PC-3 (cell line): ENCODE results near the gene KCTD17. TPM values are rescaled to one million over a fixed set of nuclear protein-coding genes. Genes with fewer than 3 reads are reported as not detected.

ENCODE experiments used
- ATAC-seq: fragments of 200-7000 bp; cut with Tn5 transposase; 2 replicates; pipeline ENCODE4 v1.9.1; 2020; ENCODE audit warnings: mild to moderate bottlenecking, moderate library complexity
- BruUV-seq: library from RNA; stranded (reverse); fragments of 400-500 nt; replicated peaks from 2 replicates; lab custom pipeline; 2021; lab: Mats Ljungman, UMichigan
- CTCF ChIA-PET: fragments of 300-600 bp; sonication (Branson Sonifier 250); formaldehyde crosslinking; loops from one replicate; lab custom pipeline; 2022; ENCODE audit warnings: antibody characterized with exemption; lab: Charles Lee
- POLR2A ChIA-PET: fragments of 300-600 bp; sonication (Branson Sonifier 250); formaldehyde crosslinking; loops from one replicate; lab custom pipeline; 2022; ENCODE audit warnings: antibody characterized with exemption; ENCODE audit not compliant: unreplicated experiment; lab: Charles Lee
- DNase-seq: peaks from one replicate; pipeline ENCODE4 v3.0.0-alpha.2; 2015
- H2AFZ ChIP-seq: fragments of 300-600 bp; sonication (generic); 2 replicates; pipeline ENCODE4 v1.6.0; 2016; ENCODE audit warnings: antibody characterized with exemption, low read length
- H3F3A ChIP-seq: fragments of 300-600 bp; sonication (generic); one replicate; pipeline ENCODE4 v1.6.0; 2017; ENCODE audit warnings: antibody characterized with exemption, low read length, control low read depth, mild to moderate bottlenecking; ENCODE audit not compliant: unreplicated experiment
- H3K27ac ChIP-seq: fragments of 300-600 bp; sonication (generic); 2 replicates; pipeline ENCODE4 v1.5.1; 2016; ENCODE audit warnings: mild to moderate bottlenecking, low read length
- H3K27me3 ChIP-seq: fragments of 300-600 bp; sonication (generic); 2 replicates; pipeline ENCODE4 v1.6.1; 2016; ENCODE audit warnings: low read length, mixed read lengths
- H3K36me3 ChIP-seq: fragments of 300-600 bp; sonication (generic); 2 replicates; pipeline ENCODE4 v1.6.1; 2016; ENCODE audit warnings: low read depth, mixed run types, low read length, mixed read lengths
- H3K4me1 ChIP-seq: fragments of 300-600 bp; sonication (generic); 2 replicates; pipeline ENCODE4 v1.5.1; 2016; ENCODE audit warnings: low read length; ENCODE audit not compliant: insufficient read depth
- H3K4me2 ChIP-seq: fragments of 300-600 bp; sonication (generic); 2 replicates; pipeline ENCODE4 v1.6.0; 2016; ENCODE audit warnings: low read length
- H3K4me3 ChIP-seq: fragments of 300-600 bp; sonication (generic); 2 replicates; pipeline ENCODE4 v1.5.1; 2016; ENCODE audit warnings: mild to moderate bottlenecking, low read length, mixed read lengths
- H3K79me2 ChIP-seq: fragments of 300-600 bp; sonication (generic); 2 replicates; pipeline ENCODE4 v1.6.1; 2017; ENCODE audit warnings: low read length, mixed read lengths
- H3K9ac ChIP-seq: fragments of 300-600 bp; sonication (generic); 2 replicates; pipeline ENCODE4 v1.6.0; 2016; ENCODE audit warnings: mild to moderate bottlenecking, low read length
- H3K9me2 ChIP-seq: fragments of 300-600 bp; sonication (generic); replicated peaks from 2 replicates; pipeline ENCODE4 v1.6.1; 2016; ENCODE audit warnings: mixed run types, low read length, mixed read lengths
- H3K9me3 ChIP-seq: fragments of 300-600 bp; sonication (generic); 2 replicates; pipeline ENCODE4 v1.6.1; 2016; ENCODE audit warnings: low read length, mixed read lengths
- H4K20me1 ChIP-seq: fragments of 300-600 bp; sonication (generic); 2 replicates; pipeline ENCODE4 v1.6.1; 2016; ENCODE audit warnings: low read length, mixed read lengths
- CTCF ChIP-seq: fragments of 300-600 bp; sonication (generic); conservative IDR thresholded peaks from 2 replicates; pipeline ENCODE4 v1.5.1; 2017; ENCODE audit warnings: antibody characterized with exemption, low read depth, mild to moderate bottlenecking, low read length
- EZH2 ChIP-seq: fragments of 300-600 bp; sonication (generic); IDR thresholded peaks from one replicate; pipeline ENCODE4 v1.6.1; 2017; ENCODE audit warnings: antibody characterized with exemption, mild to moderate bottlenecking, low read length; ENCODE audit not compliant: unreplicated experiment
- EZH2phosphoT487 ChIP-seq: fragments of 300-600 bp; sonication (generic); IDR thresholded peaks from 2 replicates; pipeline ENCODE4 v1.6.1; 2018; ENCODE audit warnings: mild to moderate bottlenecking, antibody characterized with exemption, low read length, borderline replicate concordance
- intact Hi-C: fragments of 100-400 bp; cut with micrococcal nuclease; formaldehyde crosslinking; loops from 2 replicates; pipeline ENCODE4 v1.9.0; 2023
- total RNA-seq: library from RNA; depleted of rRNA; stranded (reverse); fragments of >200 nt; gene quantifications from 2 replicates; pipeline ENCODE4 v1.2.3, GENCODE V29; 2014

Gene KCTD17
- total RNA-seq, 1 experiment from 2014 or later = 25.9 TPM

GRCh38 chr22:37092997-37093396 lies 41.5 kb downstream of the KCTD17 start:
- no peak overlapping the region for H3K4me3 ChIP-seq
- no peaks in the 10 kb centered on the region for H3K4me1 ChIP-seq
- no peak overlapping the region for H2AFZ ChIP-seq
- H3K36me3 ChIP-seq = no peaks in the 10 kb centered on the region
- H3K9ac ChIP-seq = no peak overlapping the region
- TF ChIP-seq CTCF (no peak), EZH2phosphoT487 (no peak), EZH2 (no peak)
- ATAC-seq = no peak
- no peak overlapping the region for H3K27ac ChIP-seq
- H3K4me2 ChIP-seq = no peak overlapping the region
- no peak for DNase-seq
- BruUV-seq = no TSS peak
- ChIA-PET POLR2A (no interaction called here), CTCF (no interaction called here)
- no peaks in the 10 kb centered on the region for H3K9me3 ChIP-seq
- no peaks in the 10 kb centered on the region for H3F3A ChIP-seq
- no peaks in the 10 kb centered on the region for H3K9me2 ChIP-seq
- intact Hi-C loops = no loop called here
- 0 out of 2 replicates have a peak, but pooled peaks cover 8% of the 10 kb centered on the region for H3K27me3 ChIP-seq
- no peaks in the 10 kb centered on the region for H3K79me2 ChIP-seq
- no peaks in the 10 kb centered on the region for H4K20me1 ChIP-seq

GRCh38 chr22:37094239-37094638 lies 42.7 kb downstream of the KCTD17 start:
- no peak overlapping the region for H3K4me3 ChIP-seq
- H3K36me3 ChIP-seq = no peaks in the 10 kb centered on the region
- H3K79me2 ChIP-seq = no peaks in the 10 kb centered on the region
- no peak for TF ChIP-seq CTCF
- TF ChIP-seq EZH2 = no peak
- no peak for TF ChIP-seq EZH2phosphoT487
- ATAC-seq (no peak), DNase-seq (no peak)
- intact Hi-C loops = no loop called here
- no peaks in the 10 kb centered on the region for H4K20me1 ChIP-seq
- POLR2A ChIA-PET = no interaction called here
- no peaks in the 10 kb centered on the region for H3K4me1 ChIP-seq
- no peak overlapping the region for H3K27ac ChIP-seq
- no peak overlapping the region for H3K4me2 ChIP-seq
- H3K9me3 ChIP-seq = no peaks in the 10 kb centered on the region
- BruUV-seq = no TSS peak
- no peaks in the 10 kb centered on the region for H3F3A ChIP-seq
- CTCF ChIA-PET = no interaction called here
- H3K27me3 ChIP-seq = 0 out of 2 replicates have a peak, but pooled peaks cover 8% of the 10 kb centered on the region
- H3K9ac ChIP-seq = no peak overlapping the region
- no peak overlapping the region for H2AFZ ChIP-seq
- H3K9me2 ChIP-seq = no peaks in the 10 kb centered on the region

DNA sequence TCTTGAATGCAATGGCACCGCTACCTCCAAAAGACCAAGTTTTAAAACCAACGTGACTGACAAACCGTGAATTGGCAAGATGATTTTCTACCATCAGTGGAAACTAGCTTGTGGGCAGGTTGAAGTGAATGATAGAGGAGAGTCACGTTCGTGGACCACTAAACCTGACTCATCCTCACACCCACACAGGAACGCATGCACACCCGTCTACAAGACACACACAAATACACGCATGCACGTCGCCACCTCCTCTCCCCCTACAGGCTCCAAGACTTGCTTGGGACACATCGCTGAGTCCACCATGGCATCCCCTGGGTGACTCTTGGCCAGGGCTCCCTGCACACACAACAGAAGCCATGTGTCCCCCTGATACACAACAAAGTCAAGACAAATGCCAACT lies 43.6 kb downstream of the KCTD17 start:
- Histone ChIP-seq H3K4me1 (no peaks in the 10 kb centered on the region), H4K20me1 (no peaks in the 10 kb centered on the region), H3K9ac (no peak overlapping the region), H3K36me3 (no peaks in the 10 kb centered on the region), H3K79me2 (no peaks in the 10 kb centered on the region), H3K27ac (no peak overlapping the region), H3K9me2 (no peaks in the 10 kb centered on the region), H3K4me3 (no peak overlapping the region), H3K4me2 (no peak overlapping the region), H2AFZ (no peak overlapping the region), H3F3A (no peaks in the 10 kb centered on the region), H3K9me3 (no peaks in the 10 kb centered on the region), H3K27me3 (0 out of 2 replicates have a peak, but pooled peaks cover 8% of the 10 kb centered on the region)
- no peak for ATAC-seq
- CTCF ChIA-PET = no interaction called here
- POLR2A ChIA-PET = no interaction called here
- BruUV-seq = no TSS peak
- intact Hi-C loops = no loop called here
- TF ChIP-seq EZH2phosphoT487 (no peak), EZH2 (no peak), CTCF (no peak)
- no peak for DNase-seq
